Right lobe of liver (tissue), 4 donors: ENCODE measurements around the gene C12orf60.

Experiments
- POLR2A ChIP-seq: fragments of 450-650 bp; IDR thresholded peaks from one replicate; pipeline ENCODE4 v1.6.1; 2017; ENCODE audit warnings: antibody characterized with exemption, mild to moderate bottlenecking
- TF ChIP-seq, protein P1 (sequence below), 4 donors: fragments of 200-600 bp in 3 of 4; fragments of 450-650 bp in 1 of 4; IDR thresholded peaks; one replicate each; pipeline versions ENCODE4 v1.5.1 to v1.8.0; 2016 to 2022; ENCODE audit warnings: antibody characterized with exemption in 4 of 4, mild to moderate bottlenecking in 2 of 4
- donor health status: DM: no; HTN: no; CAD: no.
- donor health status: DM: no; HTN: no; CAD: no.
- donor health status: DM: no; HTN: yes; CAD: no.

DNA sequence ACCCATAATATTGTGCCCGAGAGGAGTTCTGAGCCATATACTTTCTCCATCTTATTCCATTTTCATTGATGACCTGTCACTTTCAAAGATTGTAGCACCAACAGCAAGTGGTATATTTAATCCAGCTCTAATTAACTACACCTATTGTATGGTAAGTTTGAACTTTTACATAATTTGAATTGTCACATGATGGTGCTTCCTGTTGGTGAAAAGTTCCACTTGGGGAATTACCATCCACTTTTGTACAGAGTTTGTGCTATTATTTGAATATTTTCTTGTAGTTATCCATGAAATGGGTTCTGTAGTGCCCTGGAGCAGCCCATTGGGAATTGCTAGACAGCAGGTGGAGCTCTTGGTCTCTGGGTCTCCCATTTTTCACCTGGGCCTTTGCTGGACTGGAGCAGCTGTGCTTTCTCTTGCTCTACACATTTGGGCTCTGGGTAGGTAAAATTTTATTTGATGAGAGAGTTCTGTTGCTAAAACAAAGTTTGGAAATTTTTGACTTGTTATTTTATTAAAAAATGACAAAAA is 7.5 kb downstream of the C12orf60 start:
- TF ChIP-seq, protein P1, sequence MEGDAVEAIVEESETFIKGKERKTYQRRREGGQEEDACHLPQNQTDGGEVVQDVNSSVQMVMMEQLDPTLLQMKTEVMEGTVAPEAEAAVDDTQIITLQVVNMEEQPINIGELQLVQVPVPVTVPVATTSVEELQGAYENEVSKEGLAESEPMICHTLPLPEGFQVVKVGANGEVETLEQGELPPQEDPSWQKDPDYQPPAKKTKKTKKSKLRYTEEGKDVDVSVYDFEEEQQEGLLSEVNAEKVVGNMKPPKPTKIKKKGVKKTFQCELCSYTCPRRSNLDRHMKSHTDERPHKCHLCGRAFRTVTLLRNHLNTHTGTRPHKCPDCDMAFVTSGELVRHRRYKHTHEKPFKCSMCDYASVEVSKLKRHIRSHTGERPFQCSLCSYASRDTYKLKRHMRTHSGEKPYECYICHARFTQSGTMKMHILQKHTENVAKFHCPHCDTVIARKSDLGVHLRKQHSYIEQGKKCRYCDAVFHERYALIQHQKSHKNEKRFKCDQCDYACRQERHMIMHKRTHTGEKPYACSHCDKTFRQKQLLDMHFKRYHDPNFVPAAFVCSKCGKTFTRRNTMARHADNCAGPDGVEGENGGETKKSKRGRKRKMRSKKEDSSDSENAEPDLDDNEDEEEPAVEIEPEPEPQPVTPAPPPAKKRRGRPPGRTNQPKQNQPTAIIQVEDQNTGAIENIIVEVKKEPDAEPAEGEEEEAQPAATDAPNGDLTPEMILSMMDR (IDR thresholded peaks at IDR 0.05), result peak; percentile 59 to 72 (median 64)
- no peak for TF ChIP-seq POLR2A
